GM21367 (cell line): ENCODE results near the gene TRMU.

Source experiments
- ATAC-seq: cut with Tn5 transposase; IDR thresholded peaks from one replicate; pipeline ENCODE4 v1.9.1; 2021; ENCODE audit not compliant: unreplicated experiment

TRMU gene

GRCh38 chr22:46368871-46369715 lies 33.6 kb downstream of the TRMU start:
- no peak for ATAC-seq

GRCh38 chr22:46369716-46370583 lies 34.4 kb downstream of the TRMU start:
- no peak for ATAC-seq

- no peak for ATAC-seq
Observed at GRCh38 chr22:46370584-46371291, 35.2 kb downstream of the TRMU start.

GRCh38 chr22:46371623-46372226 lies 36.2 kb downstream of the TRMU start:
- no peak for ATAC-seq

GRCh38 chr22:46372686-46373085 lies 37.2 kb downstream of the TRMU start:
- ATAC-seq, result no peak

- no peak for ATAC-seq
Observed at GRCh38 chr22:46373159-46373558, 37.6 kb downstream of the TRMU start.

GRCh38 chr22:46373921-46374662 lies 38.6 kb downstream of the TRMU start:
- ATAC-seq, result no peak

- no peak for ATAC-seq
Observed at GRCh38 chr22:46374663-46375474, 39.4 kb downstream of the TRMU start.

GRCh38 chr22:46376111-46376510 lies 40.6 kb downstream of the TRMU start:
- ATAC-seq, result no peak

GRCh38 chr22:46376908-46377524 lies 41.5 kb downstream of the TRMU start:
- no peak for ATAC-seq

- no peak for ATAC-seq
Observed at GRCh38 chr22:46377525-46378425, 42.3 kb downstream of the TRMU start.

- ATAC-seq, result no peak
Observed at GRCh38 chr22:46378426-46379065, 43.0 kb downstream of the TRMU start.

GRCh38 chr22:46379066-46379930 lies 43.8 kb downstream of the TRMU start:
- ATAC-seq, result no peak

GRCh38 chr22:46380069-46380468 lies 44.6 kb downstream of the TRMU start:
- no peak for ATAC-seq

- no peak for ATAC-seq
Observed at GRCh38 chr22:46380581-46380980, 45.1 kb downstream of the TRMU start.

- no peak for ATAC-seq
Observed at GRCh38 chr22:46381142-46381541, 45.6 kb downstream of the TRMU start.

GRCh38 chr22:46381731-46382130 lies 46.2 kb downstream of the TRMU start:
- no peak for ATAC-seq
